A673 (cell line): Measurements from ENCODE around the gene MAPKAPK5. TPM values are rescaled to one million over a fixed set of nuclear protein-coding genes. Genes with fewer than 3 reads are reported as not detected.
"Not testable (repeated sequence)": the region's sequence is repeated elsewhere in the genome, so short reads cannot be mapped to it uniquely, and the experiment has no call there.

Experiments
- BruUV-seq: library from RNA; stranded (reverse); fragments of 400-500 nt; replicated peaks from 2 replicates; lab custom pipeline; 2021; lab: Mats Ljungman, UMichigan
- CTCF ChIA-PET: fragments of 300-600 bp; sonication (Branson Sonifier 250); formaldehyde crosslinking; loops from one replicate; lab custom pipeline; 2022; ENCODE audit warnings: antibody characterized with exemption; lab: Charles Lee
- POLR2A ChIA-PET: fragments of 300-600 bp; sonication (Branson Sonifier 250); formaldehyde crosslinking; loops from one replicate; lab custom pipeline; 2022; ENCODE audit warnings: antibody characterized with exemption; ENCODE audit not compliant: low non-redundant PET; lab: Charles Lee
- DNase-seq: peaks from one replicate; pipeline ENCODE4 v3.0.0-alpha.2; 2015; ENCODE audit warnings: low spot score
- H3K27ac ChIP-seq: fragments of 200-600 bp; sonication (generic); 2 replicates; pipeline ENCODE4 v1.5.1; 2016; ENCODE audit warnings: mixed run types, low read depth, mild to moderate bottlenecking, mixed read lengths, antibody characterized with exemption, low read length; ENCODE audit not compliant: poor library complexity, severe bottlenecking
- H3K27me3 ChIP-seq: fragments of 200-600 bp; sonication (generic); replicated peaks from 2 replicates; pipeline ENCODE4 v1.6.1; 2017; ENCODE audit warnings: mixed run types, low read depth, mild to moderate bottlenecking, mixed read lengths, antibody characterized with exemption, low read length; ENCODE audit not compliant: insufficient read depth, poor library complexity
- H3K36me3 ChIP-seq: fragments of 200-600 bp; sonication (generic); 2 replicates; pipeline ENCODE4 v1.6.1; 2016; ENCODE audit warnings: mixed run types, mild to moderate bottlenecking, mixed read lengths, antibody characterized with exemption, low read length; ENCODE audit not compliant: insufficient read depth, poor library complexity, severe bottlenecking
- H3K4me1 ChIP-seq: fragments of 200-600 bp; sonication (generic); 2 replicates; pipeline ENCODE4 v1.6.1; 2017; ENCODE audit warnings: mixed run types, mild to moderate bottlenecking, mixed read lengths, antibody characterized with exemption, low read length; ENCODE audit not compliant: insufficient read depth, poor library complexity, severe bottlenecking
- H3K4me3 ChIP-seq: fragments of 200-600 bp; sonication (generic); 2 replicates; pipeline ENCODE4 v1.5.1; 2016; ENCODE audit warnings: low read depth, mixed run types, mild to moderate bottlenecking, mixed read lengths, low read length; ENCODE audit not compliant: poor library complexity, severe bottlenecking
- H3K9me3 ChIP-seq: fragments of 200-600 bp; sonication (generic); 2 replicates; pipeline ENCODE4 v1.6.1; 2016; ENCODE audit warnings: mixed run types, low read depth, mild to moderate bottlenecking, mixed read lengths, antibody characterized with exemption, low read length; ENCODE audit not compliant: poor library complexity, severe bottlenecking
- CTCF ChIP-seq: fragments of 300-800, 200-600 bp; sonication (generic); conservative IDR thresholded peaks from 2 replicates; pipeline ENCODE4 v1.5.1; 2017; ENCODE audit warnings: low read depth, mild to moderate bottlenecking, antibody characterized with exemption, low read length, moderate library complexity, mixed read lengths
- EZH2 ChIP-seq: fragments of 200-600 bp; sonication (generic); IDR thresholded peaks from 2 replicates; pipeline ENCODE4 v1.6.1; 2017; ENCODE audit warnings: borderline replicate concordance, low read depth, mild to moderate bottlenecking, mixed read lengths, antibody characterized with exemption, low read length; ENCODE audit not compliant: poor library complexity, severe bottlenecking
- intact Hi-C: fragments of 100-400 bp; cut with micrococcal nuclease; formaldehyde crosslinking; loops from one replicate; pipeline ENCODE4 v1.10.0; 2022; ENCODE audit not compliant: unreplicated experiment
- total RNA-seq: library from RNA; stranded (reverse); gene quantifications from 2 replicates; pipeline ENCODE4 v1.2.3, GENCODE V29; 2021

Gene MAPKAPK5
- total RNA-seq, 1 experiment from 2014 or later, result 67.4 TPM

DNA sequence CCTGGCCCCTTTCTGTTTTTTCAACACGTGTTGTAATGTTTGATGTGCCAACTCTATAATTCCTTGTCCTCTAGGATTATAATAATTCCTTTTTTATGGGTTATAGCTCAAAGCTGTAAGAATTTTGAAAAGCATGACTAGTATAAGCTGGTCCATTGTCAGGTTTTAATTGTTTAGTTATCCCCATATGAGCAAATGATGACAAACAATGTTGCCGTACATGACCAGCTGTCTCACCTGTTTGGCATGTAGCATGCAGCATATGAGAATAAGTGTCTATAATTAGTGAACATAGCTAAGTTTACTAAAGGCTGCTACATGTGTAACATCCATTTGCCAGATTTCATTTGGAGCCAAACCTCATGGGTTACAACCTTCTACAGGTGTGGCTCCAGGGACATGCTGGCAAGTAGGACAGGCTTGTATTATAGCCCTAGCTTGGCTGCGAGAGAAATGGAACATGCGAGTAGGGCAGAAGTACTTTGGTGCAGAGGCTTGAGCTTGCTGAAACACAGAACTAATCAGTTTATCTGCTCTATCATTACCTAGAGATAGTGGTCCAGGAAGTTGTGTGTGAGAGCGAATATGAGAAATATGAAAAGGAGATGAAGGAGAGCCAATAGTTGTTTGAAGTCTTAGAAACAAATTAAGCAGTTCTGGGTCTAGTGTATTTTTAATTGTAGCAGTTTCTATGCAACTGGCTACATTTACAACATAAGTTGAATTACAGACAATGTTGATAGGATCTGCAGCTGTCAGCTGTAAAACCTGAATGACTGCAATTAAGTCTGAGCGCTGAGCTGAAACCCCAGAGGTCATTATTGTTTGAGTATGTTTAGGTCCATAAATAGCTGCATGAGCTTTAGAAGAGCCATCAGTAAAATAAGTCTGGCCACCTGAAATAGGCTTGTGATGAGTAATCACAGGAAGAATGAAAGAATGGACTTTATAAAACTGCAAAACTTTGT lies 22.6 kb upstream of the MAPKAPK5 start:
- BruUV-seq, result no TSS peak
- Histone ChIP-seq H3K27me3 (no peaks in the 10 kb centered on the region), H3K4me1 (no peaks in the 10 kb centered on the region), H3K9me3 (no peaks in the 10 kb centered on the region), H3K27ac (no peak overlapping the region), H3K36me3 (no peaks in the 10 kb centered on the region), H3K4me3 (no peak overlapping the region)
- ChIA-PET POLR2A (no interaction called here), CTCF (no interaction called here)
- intact Hi-C loops, result loop anchor here (10.0 kb wide), 2 partner anchors 485 to 595 kb away; partner anchors contain the start of gene PTPN11
- DNase-seq, result no peak
- no peak for TF ChIP-seq EZH2
- no peak for TF ChIP-seq CTCF

DNA sequence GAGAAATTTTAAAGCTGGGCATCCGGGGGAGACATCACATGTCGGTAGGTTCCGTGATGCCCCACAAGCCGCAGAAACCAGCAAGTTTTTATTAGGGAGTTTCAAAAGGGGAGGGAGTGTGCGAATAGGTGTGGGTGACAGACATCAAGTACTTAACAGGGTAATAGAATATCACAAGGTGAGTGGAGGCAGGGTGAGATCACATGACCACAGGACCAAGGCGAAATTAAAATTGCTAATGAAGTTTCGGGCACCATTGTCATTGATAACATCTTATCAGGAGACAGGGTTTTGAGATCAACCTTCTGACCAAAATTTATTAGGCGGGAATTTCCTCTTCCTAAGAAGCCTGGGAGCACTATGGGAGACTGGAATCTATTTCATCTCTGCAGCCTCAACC lies 21.2 kb upstream of the MAPKAPK5 start:
- H3K27ac ChIP-seq, H3K4me1 ChIP-seq, DNase-seq, H3K4me3 ChIP-seq, BruUV-seq, POLR2A ChIA-PET, CTCF ChIA-PET, H3K36me3 ChIP-seq, H3K9me3 ChIP-seq, H3K27me3 ChIP-seq: not testable (repeated sequence)
- intact Hi-C loops, result loop anchor here (10.0 kb wide), 1 partner anchor 594 kb away; the partner anchor contains the start of gene PTPN11

DNA sequence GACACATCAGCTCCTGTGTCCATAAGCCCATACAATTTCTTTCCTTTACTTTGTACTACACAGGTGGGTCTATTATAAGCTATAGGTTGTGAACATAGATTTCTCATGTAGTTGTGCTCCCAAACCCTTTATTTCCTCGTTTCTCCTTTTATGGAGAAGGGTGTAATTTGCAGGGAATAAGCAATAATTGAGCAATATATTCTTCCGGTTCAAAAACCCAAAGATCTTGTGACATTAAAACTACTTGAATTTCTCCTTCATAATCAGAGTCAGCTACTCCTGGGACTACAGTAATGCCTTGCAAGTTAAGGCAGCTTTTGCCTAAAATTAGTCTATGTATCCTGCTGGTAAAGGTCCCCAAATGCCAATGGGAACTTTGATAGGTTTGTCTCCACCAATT lies 19.1 kb upstream of the MAPKAPK5 start:
- no TSS peak for BruUV-seq
- no peak overlapping the region for H3K27ac ChIP-seq
- CTCF ChIA-PET, result no interaction called here
- intact Hi-C loops, result loop anchor here (10.0 kb wide), 1 partner anchor 592 kb away; the partner anchor contains the start of gene PTPN11
- no peaks in the 10 kb centered on the region for H3K27me3 ChIP-seq
- DNase-seq, result no peak
- H3K4me1 ChIP-seq, result no peaks in the 10 kb centered on the region
- no peak overlapping the region for H3K4me3 ChIP-seq
- POLR2A ChIA-PET, result interaction anchor here (0.6 kb wide), 1 partner anchor 78 kb away, joined by 3 read pairs; no protein-coding TSS in a partner anchor
- no peaks in the 10 kb centered on the region for H3K36me3 ChIP-seq
- TF ChIP-seq EZH2 (no peak), CTCF (no peak)
- no peaks in the 10 kb centered on the region for H3K9me3 ChIP-seq
